IMR-90 (cell line): ENCODE results near the gene S1PR4. TPM values are rescaled to one million over a fixed set of nuclear protein-coding genes. Genes with fewer than 3 reads are reported as not detected.

Experiments used
- ATAC-seq: fragments of 200-7000 bp; cut with Tn5 transposase; 2 replicates; pipeline ENCODE4 v1.9.1; 2020; ENCODE audit warnings: low read depth, mild to moderate bottlenecking, moderate library complexity
- BruUV-seq: library from RNA; stranded (reverse); fragments of 400-500 nt; replicated peaks from 2 replicates; lab custom pipeline; 2021; lab: Mats Ljungman, UMichigan
- CTCF ChIA-PET: fragments of 300-600 bp; formaldehyde crosslinking; extraction: SDS; loops from one replicate; lab custom pipeline; 2021; ENCODE audit warnings: antibody characterized with exemption; lab: Yijun Ruan, JAX
- POLR2A ChIA-PET: fragments of 300-600 bp; sonication (Branson Sonifier 250); formaldehyde crosslinking; loops from one replicate; lab custom pipeline; 2022; ENCODE audit warnings: antibody characterized with exemption; ENCODE audit not compliant: unreplicated experiment; lab: Charles Lee
- DNase-seq: peaks from one replicate; pipeline ENCODE4 v3.0.0; 2013
- H2AFZ ChIP-seq: replicated peaks from 2 replicates; pipeline ENCODE3; 2013; ENCODE audit warnings: low read length, mild to moderate bottlenecking; ENCODE audit not compliant: poor library complexity
- H2AK5ac ChIP-seq: 2 replicates; pipeline ENCODE4 v1.6.1; 2013; ENCODE audit warnings: low read depth, low read length, inconsistent platforms
- H2AK9ac ChIP-seq: replicated peaks from 2 replicates; pipeline ENCODE3; 2013; ENCODE audit warnings: mild to moderate bottlenecking, low read depth, low read length, moderate library complexity; ENCODE audit not compliant: poor library complexity
- H2BK120ac ChIP-seq: 2 replicates; pipeline ENCODE4 v1.6.1; 2013; ENCODE audit warnings: low read depth, low read length, inconsistent platforms
- H2BK15ac ChIP-seq: 3 replicates; pipeline ENCODE4 v1.6.1; 2013; ENCODE audit warnings: low read depth, low read length, inconsistent platforms
- H2BK20ac ChIP-seq: 2 replicates; pipeline ENCODE4 v1.6.1; 2013; ENCODE audit warnings: low read depth, mild to moderate bottlenecking, inconsistent platforms, low read length, moderate library complexity
- H2BK5ac ChIP-seq: 2 replicates; pipeline ENCODE4 v1.6.1; 2013; ENCODE audit warnings: mild to moderate bottlenecking, low read depth, low read length, inconsistent platforms; ENCODE audit not compliant: poor library complexity, severe bottlenecking
- H3K14ac ChIP-seq: replicated peaks from 2 replicates; pipeline ENCODE4 v1.6.1; 2013; ENCODE audit warnings: low read depth, low read length, inconsistent platforms
- H3K18ac ChIP-seq: 2 replicates; pipeline ENCODE4 v1.6.1; 2013; ENCODE audit warnings: low read depth, low read length, control low read depth
- H3K23ac ChIP-seq: 2 replicates; pipeline ENCODE4 v1.6.1; 2013; ENCODE audit warnings: low read depth, low read length, inconsistent platforms
- H3K27ac ChIP-seq: 2 replicates; pipeline ENCODE4 v1.5.1; 2013; ENCODE audit warnings: mild to moderate bottlenecking, control low read depth, low read length; ENCODE audit not compliant: insufficient read depth
- H3K27me3 ChIP-seq: 2 replicates; pipeline ENCODE4 v1.6.1; 2013; ENCODE audit warnings: low read length; ENCODE audit not compliant: control insufficient read depth, insufficient read depth
- H3K36me3 ChIP-seq: 2 replicates; pipeline ENCODE4 v1.6.1; 2013; ENCODE audit warnings: low read length, mixed read lengths; ENCODE audit not compliant: control insufficient read depth, insufficient read depth
- H3K4ac ChIP-seq: 2 replicates; pipeline ENCODE4 v1.6.1; 2013; ENCODE audit warnings: low read depth, low read length, inconsistent platforms
- H3K4me1 ChIP-seq: 2 replicates; pipeline ENCODE4 v1.6.1; 2013; ENCODE audit warnings: low read length, mixed read lengths; ENCODE audit not compliant: control insufficient read depth, insufficient read depth
- H3K4me2 ChIP-seq: 2 replicates; pipeline ENCODE4 v1.6.1; 2013; ENCODE audit warnings: low read depth, mild to moderate bottlenecking, control low read depth, low read length, moderate library complexity
- H3K4me3 ChIP-seq: 2 replicates; pipeline ENCODE4 v1.5.1; 2013; ENCODE audit warnings: low read depth, mild to moderate bottlenecking, control low read depth, low read length, moderate library complexity; ENCODE audit not compliant: insufficient read depth
- H3K56ac ChIP-seq: 2 replicates; pipeline ENCODE4 v1.6.1; 2013; ENCODE audit warnings: low read length, inconsistent platforms; ENCODE audit not compliant: insufficient read depth; ENCODE audit errors: extremely low read depth
- H3K79me1 ChIP-seq, 2 experiments: 2 replicates each; pipeline ENCODE4 v1.6.1; 2013; ENCODE audit warnings: low read length in 2 of 2, inconsistent platforms in 1 of 2, low read depth in 1 of 2
- H3K9ac ChIP-seq: 2 replicates; pipeline ENCODE4 v1.6.1; 2013; ENCODE audit warnings: low read depth, low read length, control low read depth
- H3K9me1 ChIP-seq: 2 replicates; pipeline ENCODE4 v1.6.1; 2013; ENCODE audit warnings: low read length, inconsistent platforms; ENCODE audit not compliant: insufficient read depth
- H3K9me3 ChIP-seq: 2 replicates; pipeline ENCODE4 v1.6.1; 2013; ENCODE audit warnings: low read length; ENCODE audit not compliant: control insufficient read depth, insufficient read depth
- H4K20me1 ChIP-seq: 2 replicates; pipeline ENCODE4 v1.6.1; 2013; ENCODE audit warnings: low read length, inconsistent platforms; ENCODE audit not compliant: insufficient read depth
- H4K5ac ChIP-seq: 2 replicates; pipeline ENCODE4 v1.6.1; 2013; ENCODE audit warnings: mild to moderate bottlenecking, low read depth, low read length, control low read depth
- H4K8ac ChIP-seq, 2 experiments: 2 replicates each; pipeline ENCODE4 v1.6.1; 2013; ENCODE audit warnings: low read depth in 2 of 2, low read length in 2 of 2, control low read depth in 1 of 2, inconsistent platforms in 1 of 2
- H4K91ac ChIP-seq: 2 replicates; pipeline ENCODE4 v1.6.1; 2013; ENCODE audit warnings: low read depth, low read length, inconsistent platforms; ENCODE audit not compliant: insufficient read depth
- FOS ChIP-seq: fragments of 150-350 bp; IDR thresholded peaks from 2 replicates; pipeline ENCODE4 v1.6.1; 2016; ENCODE audit warnings: low read depth, low read length
- MAFK ChIP-seq: IDR thresholded peaks from 2 replicates; pipeline ENCODE4 v1.6.1; 2012; ENCODE audit warnings: low read depth, low read length, improper control_type of control experiment
- MAZ ChIP-seq: IDR thresholded peaks from 2 replicates; pipeline ENCODE4 v1.6.1; 2012; ENCODE audit warnings: low read depth, mild to moderate bottlenecking, low read length, improper control_type of control experiment, moderate library complexity, borderline replicate concordance
- RAD21 ChIP-seq: IDR thresholded peaks from 2 replicates; pipeline ENCODE4 v1.6.1; 2012; ENCODE audit warnings: low read length, improper control_type of control experiment
- WGBS, 2 experiments: methylation state at CpG; one replicate each; pipeline versions ENCODE4 v1.1.5 to v1.1.7; 2013; ENCODE audit warnings: missing lambda C conversion rate in 2 of 2; ENCODE audit not compliant: insufficient read length in 1 of 2; ENCODE audit errors: extremely low coverage in 2 of 2; 5-methylcytosine and 5-hydroxymethylcytosine counted together
- dilution Hi-C: fragments of 300-500 bp; cut with HindIII; formaldehyde crosslinking; loops from one replicate; pipeline ENCODE4 v1.14.3; 2018; ENCODE audit warnings: low sequenced_read_pairs; ENCODE audit not compliant: unreplicated experiment
- in situ Hi-C: fragments of 300-500 bp; cut with MboI; formaldehyde crosslinking; loops from 3 replicates; pipeline ENCODE4 v1.14.3; 2019; ENCODE audit warnings: low sequenced_read_pairs, inconsistent platforms, mixed read lengths
- intact Hi-C: fragments of 100-400 bp; cut with micrococcal nuclease; formaldehyde crosslinking; loops from 2 replicates; pipeline ENCODE4 v1.10.0; 2022
- polyA plus RNA-seq, 3 experiments: library from polyadenylated mRNA; depleted of rRNA; stranded (reverse); fragments of >200 nt; gene quantifications; 2 replicates each; pipeline ENCODE4 v1.2.3, GENCODE V29; 2012; ENCODE audit warnings: low replicate concordance in 1 of 3
- total RNA-seq: library from RNA; depleted of rRNA; stranded (reverse); fragments of >200 nt; gene quantifications from 2 replicates; pipeline ENCODE4 v1.2.3, GENCODE V29; 2012

Gene S1PR4
- total and polyA plus RNA-seq, 2 of the 4 experiments (the other 2 are of a cell fraction), result not detected

GRCh38 chr19:3176715-3177501 lies 1.7 kb upstream of the S1PR4 start:
- 87% methylated on average over 3 of the region's 11 CpGs; no CpG with 5 or more reads in 1 of the 2 experiments for WGBS, 2 experiments
- peak overlapping the region; percentile 96 for H2AK9ac ChIP-seq
- peak overlapping the region; percentile 91 for H2AK5ac ChIP-seq
- H3K79me1 ChIP-seq, result peaks cover 0 to 5% of the 10 kb centered on the region in 2 experiments; a peak in 1 of 4 replicates
- no TSS peak for BruUV-seq
- peak overlapping the region in 1 of 2 experiments; percentile 91; a peak in 3 of 4 replicates for H4K8ac ChIP-seq
- H3K9ac ChIP-seq, result no peak overlapping the region
- no peaks in the 10 kb centered on the region for H3K36me3 ChIP-seq
- no peaks in the 10 kb centered on the region; the same call in 1 of the 2 replicates for H3K27me3 ChIP-seq
- H3K4me3 ChIP-seq, result no peak overlapping the region
- in situ Hi-C loops, result no loop called here
- no peaks in the 10 kb centered on the region for H3K9me3 ChIP-seq
- no peak overlapping the region; the same call in 1 of the 2 replicates for H3K56ac ChIP-seq
- H3K4ac ChIP-seq, result peak overlapping the region; percentile 92
- H3K23ac ChIP-seq, result peak overlapping the region; percentile 82
- peak overlapping the region; percentile 81 for H4K91ac ChIP-seq
- TF ChIP-seq RAD21 (no peak), MAFK (no peak), FOS (0 out of 2 replicates have a peak, but pooled peaks have one; percentile 23), MAZ (0 out of 2 replicates have a peak, but pooled peaks have one; percentile 27)
- no peaks in the 10 kb centered on the region for H4K20me1 ChIP-seq
- peak overlapping the region; percentile 59; the same call in 1 of the 2 replicates for H4K5ac ChIP-seq
- H2BK15ac ChIP-seq, result no peak overlapping the region; the same call in 2 of the 3 replicates
- intact Hi-C loops, result no loop called here
- H2BK20ac ChIP-seq, result peak overlapping the region; percentile 85
- peak; percentile 67 for DNase-seq
- H3K27ac ChIP-seq, result no peak overlapping the region; the same call in 1 of the 2 replicates
- peak overlapping the region; percentile 87 for H2BK120ac ChIP-seq
- H2BK5ac ChIP-seq, result peak overlapping the region; percentile 87
- H3K14ac ChIP-seq, result peak overlapping the region; percentile 82
- CTCF ChIA-PET, result no interaction called here
- peak overlapping the region; percentile 85 for H2AFZ ChIP-seq
- dilution Hi-C loops, result no loop called here
- H3K18ac ChIP-seq, result peak overlapping the region; percentile 84; the same call in 1 of the 2 replicates
- no peak overlapping the region for H3K4me2 ChIP-seq
- POLR2A ChIA-PET, result no interaction called here
- ATAC-seq, result peak; percentile 80
- H3K4me1 ChIP-seq, result peaks cover 11% of the 10 kb centered on the region
- H3K9me1 ChIP-seq, result peaks cover 9% of the 10 kb centered on the region; the same call in 1 of the 2 replicates
